ENCODE data around the gene GLIS1.

Gene GLIS1

DNA sequence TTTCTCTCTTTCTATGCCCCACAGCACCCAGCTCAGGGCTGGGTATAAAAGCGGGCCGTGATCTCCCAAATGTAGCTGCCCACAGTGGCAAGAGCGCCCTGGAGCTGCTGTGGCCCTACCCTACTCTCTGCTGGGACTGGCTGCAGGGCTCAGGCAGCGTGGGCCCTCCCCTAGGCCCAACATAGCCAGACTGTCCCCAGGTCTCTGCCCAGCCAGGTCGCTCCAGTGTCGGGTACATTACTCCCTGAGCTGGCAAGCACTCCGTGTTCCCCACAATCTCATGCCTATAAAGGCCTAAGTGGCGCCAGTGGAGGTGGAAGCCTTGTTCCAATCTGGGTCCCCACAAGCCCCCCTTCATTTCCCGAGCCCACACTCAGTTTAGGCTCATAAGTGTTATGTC lies 66.2 kb downstream of the GLIS1 start:
- no peak for DNase-seq

DNA sequence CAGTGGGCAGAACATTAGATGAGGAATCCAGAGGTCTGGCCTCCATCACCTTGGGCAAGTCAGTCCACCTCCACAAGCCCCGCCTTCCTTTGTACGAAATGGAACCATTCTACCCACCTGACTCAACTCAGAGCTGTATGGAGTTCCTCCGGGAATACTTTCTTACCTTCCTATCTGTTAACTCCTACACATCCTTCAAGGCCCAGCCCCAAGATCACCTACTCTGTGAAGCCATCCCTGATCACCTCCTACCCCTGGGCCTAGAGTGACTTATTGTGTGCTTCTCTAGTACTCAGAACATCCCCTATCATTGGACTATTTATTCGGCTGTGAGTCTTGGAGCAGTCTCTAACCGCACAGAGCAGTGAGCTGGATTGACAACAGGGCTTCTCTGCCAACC lies 66.7 kb downstream of the GLIS1 start:
- DNase-seq, result no peak

DNA sequence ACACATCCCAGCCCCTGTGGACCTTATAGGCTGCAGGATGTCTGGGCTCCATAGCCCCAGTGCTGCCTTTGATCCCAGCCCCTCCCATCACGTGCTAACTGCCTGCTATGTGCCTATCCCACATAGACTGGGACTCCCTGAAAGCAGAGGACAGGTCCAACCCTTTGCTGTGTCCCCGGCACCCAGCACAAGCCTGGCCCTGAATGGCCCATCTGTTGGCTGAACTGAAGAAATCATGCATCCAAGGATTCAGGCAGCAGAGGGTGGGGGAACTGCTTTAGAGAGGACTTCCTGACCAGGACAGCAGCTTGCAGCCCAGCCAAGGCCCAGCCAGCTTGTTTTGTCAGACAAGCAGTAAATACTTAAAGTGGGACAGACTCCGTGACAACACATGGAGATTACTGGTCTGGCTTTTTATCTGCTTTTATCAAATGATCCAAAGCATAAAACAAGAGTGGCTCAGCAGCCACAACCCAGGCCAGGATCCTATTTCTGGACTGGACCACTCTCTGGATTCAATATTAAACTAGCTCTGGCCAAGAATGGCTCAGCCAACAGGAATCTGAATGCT lies 69.3 kb downstream of the GLIS1 start:
- DNase-seq, result no peak

GRCh38 chr1:53666566-53666965 lies 72.4 kb downstream of the GLIS1 start:
- DNase-seq, result no peak

GRCh38 chr1:53665996-53666395 lies 73.0 kb downstream of the GLIS1 start:
- no peak for DNase-seq

- no peak for DNase-seq
Measured at GRCh38 chr1:53663529-53664300, 75.2 kb downstream of the GLIS1 start.

DNA sequence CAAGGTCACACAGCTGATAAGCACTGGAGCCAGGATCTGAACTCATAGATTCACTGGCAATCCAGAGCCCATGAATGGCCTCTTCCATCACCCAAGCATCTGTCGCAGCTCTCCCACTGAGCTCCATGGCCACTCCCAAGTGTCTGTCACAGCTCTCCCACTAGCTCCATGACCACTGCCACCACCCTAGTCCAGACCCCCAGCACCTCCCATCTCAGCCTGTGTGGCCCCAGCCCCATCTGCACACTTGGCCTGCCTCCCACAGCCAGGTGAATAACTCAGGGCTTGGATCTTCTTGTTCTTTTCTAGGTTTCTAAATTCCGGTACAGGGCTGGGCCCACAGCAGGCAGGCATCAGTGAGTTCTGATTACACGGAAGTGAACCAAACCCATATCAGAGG lies 76.0 kb downstream of the GLIS1 start:
- no peak for DNase-seq

DNA sequence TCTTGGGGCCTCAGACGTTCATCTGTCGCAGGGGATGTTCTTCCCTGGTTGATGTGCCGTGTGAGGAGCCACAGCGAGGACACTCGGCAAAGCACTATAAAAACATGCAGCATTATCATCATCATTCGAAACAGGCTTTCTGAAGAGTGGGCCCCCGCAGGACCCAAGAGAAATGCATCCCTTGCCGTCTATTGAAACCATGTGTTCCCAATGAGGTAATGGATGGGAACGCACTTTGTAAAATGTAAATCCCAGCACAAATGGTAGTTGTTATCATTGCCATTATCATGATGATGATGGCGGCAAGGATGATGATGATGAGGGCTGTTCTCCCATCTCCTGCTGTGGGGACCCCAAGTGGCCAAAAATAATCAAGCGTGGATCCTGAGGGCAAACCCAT lies 76.8 kb downstream of the GLIS1 start:
- DNase-seq, result no peak

DNA sequence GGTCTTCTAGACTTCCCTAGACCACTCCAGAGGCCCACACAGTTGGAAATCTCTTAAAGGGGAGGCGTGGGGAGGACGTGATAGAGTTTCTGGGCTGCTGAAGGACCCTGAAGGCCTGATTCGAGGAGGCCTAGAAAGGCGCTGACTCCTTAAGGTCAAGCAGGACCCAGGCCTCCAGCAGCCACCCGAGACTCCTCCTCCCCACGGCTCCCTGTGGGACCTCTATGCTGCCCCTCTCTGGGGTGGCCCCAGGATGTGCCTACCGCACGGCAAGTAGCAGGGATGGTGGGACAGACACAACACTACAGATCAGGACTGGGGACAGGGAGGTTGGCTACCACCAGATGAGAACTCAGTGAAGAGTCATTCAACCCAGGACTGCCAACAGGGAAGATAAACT lies 77.5 kb downstream of the GLIS1 start:
- DNase-seq, result no peak

- DNase-seq, result no peak
Measured at GRCh38 chr1:53660666-53661065, 78.3 kb downstream of the GLIS1 start.

- DNase-seq, result no peak
Measured at GRCh38 chr1:53659436-53659835, 79.5 kb downstream of the GLIS1 start.

DNA sequence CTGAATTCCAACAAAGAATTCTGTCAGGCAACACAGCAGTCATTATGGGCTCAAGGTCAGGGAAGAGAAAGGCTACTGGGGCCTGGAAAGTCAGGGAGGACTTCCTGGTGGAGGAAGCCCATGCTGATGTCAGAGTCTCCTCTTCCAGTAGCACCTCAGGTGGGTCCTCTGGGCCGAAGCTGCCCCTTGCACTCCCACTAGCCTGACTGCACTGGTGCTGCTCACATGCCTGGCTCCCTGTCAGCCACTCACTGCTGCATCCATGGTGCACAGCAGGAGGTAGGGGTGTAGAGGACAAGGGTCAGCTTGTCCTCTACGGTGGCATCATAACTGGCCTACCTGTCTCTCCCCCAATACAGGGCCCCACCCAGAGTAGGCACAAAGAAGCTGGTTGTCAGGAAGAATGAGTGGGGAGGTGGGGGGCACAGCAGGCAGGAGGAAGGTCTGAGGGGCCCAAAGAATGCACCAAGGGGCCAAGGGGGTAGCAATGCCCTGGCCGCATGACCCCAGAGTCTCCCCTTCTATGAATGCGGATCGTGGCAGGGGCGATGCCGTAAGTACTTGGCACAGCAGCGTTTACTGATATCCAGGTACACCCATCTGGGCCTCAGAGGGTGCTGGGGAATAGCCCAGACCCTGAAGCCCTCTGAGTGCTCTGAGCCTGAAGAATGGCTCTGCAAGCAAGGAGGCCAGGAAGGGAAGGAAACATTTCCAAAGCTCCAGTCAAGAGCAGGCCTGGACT lies 80.3 kb downstream of the GLIS1 start:
- no peak for DNase-seq

DNA sequence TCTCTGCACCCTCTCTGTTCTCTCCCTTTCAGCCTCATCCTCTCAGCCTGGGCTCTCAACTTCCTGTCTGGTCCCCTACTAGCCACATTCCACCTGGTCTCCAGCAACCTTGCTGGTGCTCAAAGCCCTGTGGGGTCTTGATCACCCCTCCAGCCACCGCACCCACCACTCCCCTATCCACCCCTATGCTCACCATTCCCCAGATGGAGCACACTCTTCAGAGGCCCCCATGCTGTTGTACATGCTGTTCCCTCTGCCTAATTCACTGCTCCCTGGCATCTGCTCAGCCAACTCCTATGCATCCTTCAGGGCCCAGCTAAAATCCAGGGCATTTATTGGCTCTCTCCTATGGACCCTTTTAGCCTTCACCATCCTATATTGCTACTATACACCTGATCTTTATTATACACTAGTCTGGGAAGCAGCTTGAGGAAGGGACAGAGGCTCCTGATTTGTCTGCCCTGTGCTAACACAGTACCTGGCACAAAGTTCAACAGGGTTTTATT lies 81.0 kb downstream of the GLIS1 start:
- no peak for DNase-seq

DNA sequence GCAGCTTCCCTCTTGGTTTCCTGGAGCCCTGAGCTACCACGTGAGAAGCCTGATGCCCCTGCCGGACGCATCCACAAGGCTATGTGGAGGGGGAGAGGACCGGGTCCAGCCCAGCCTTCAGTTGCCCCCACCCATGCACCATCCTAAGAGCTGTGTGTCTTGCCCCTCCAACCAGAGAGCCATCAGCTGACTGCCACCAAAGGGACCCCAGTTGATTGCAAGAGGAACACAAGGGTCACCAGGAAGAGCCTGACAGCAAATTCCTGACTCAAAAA lies 81.5 kb downstream of the GLIS1 start:
- DNase-seq, result no peak

GRCh38 chr1:53656747-53657530 lies 82.0 kb downstream of the GLIS1 start:
- no peak for DNase-seq

DNA sequence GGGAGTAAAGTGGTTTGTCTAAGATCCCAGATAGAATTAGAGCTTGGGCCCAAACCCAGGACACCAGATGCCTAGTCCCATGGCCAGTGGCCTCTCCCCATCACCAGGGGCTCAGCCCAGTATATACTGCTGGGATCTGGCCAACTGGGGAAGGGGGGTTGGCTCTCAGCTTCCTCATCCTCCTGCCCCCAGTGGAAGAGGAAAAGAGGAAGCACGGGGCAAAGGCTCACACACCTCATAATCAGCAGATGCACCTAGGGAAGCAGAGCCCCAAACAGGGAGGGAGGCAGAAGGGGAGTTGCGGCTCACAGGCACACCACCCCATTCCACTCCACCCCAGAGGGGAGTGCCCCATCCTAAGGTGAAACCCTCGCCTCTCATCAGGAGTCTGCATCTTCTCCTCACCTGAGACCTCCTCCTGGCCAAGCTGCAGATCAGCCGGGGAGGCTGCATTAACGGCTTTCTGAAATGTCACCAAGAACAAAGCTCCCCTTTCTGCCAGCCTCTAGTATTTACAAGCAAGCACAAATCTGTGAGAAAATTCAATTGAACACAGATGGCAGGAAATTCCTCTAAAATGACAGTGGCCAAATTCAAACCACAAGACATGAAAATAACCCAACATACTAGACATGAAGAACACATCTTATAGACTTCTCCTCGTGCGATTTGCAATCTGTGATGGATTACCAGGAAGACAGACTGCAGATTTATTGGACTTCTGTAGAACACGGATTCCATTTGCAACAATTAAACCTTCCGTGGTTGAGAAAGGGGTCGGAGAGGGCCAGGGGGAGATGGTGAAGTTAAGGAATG lies 82.8 kb downstream of the GLIS1 start:
- DNase-seq, result no peak

DNA sequence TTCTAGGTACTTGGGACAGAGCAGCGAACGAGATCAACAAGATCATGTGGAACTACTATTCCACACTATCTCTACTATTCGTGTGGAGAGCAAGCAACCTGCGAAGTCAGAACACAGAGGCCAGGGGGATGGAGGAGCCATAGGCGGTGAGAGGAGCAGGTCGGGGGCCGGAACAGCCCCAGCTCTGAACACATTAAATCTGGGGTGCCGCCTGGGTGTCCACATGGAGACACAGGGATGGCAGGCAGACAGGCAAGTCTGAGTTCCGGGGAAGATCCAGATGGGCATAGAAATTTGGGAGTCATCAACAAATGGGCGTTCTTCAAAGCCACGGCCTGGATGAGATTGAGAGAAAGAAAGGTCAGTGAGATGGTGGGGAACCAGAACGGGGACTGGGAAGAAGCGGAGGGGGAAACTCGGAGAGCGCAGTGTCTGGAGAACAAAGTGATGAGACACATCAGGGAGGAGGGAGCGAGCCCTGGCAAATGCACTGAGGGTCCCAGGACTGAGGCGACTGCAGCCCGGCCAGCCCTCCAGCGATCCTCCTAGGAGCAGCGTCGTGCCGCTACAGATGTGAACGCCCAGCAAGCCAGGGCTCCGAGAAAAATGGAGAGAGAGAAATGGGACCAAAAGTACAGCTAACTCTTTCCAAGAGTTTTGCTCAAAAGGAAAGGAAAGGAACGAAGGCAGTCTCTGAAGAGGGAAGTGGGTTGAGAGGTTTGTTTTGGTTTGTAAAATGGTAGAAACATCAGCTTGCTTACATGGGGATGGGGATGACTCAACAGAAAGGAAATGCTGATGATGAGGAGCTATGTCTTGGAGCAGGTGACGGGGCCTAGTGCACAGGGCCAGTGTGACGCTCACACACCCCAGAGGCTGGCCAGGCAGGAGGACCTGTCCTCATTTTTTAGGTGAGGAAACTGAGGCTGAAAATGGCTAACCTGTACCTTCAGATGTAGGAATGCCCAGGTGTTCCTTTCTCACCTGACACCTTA lies 84.5 kb downstream of the GLIS1 start:
- no peak for DNase-seq

DNA sequence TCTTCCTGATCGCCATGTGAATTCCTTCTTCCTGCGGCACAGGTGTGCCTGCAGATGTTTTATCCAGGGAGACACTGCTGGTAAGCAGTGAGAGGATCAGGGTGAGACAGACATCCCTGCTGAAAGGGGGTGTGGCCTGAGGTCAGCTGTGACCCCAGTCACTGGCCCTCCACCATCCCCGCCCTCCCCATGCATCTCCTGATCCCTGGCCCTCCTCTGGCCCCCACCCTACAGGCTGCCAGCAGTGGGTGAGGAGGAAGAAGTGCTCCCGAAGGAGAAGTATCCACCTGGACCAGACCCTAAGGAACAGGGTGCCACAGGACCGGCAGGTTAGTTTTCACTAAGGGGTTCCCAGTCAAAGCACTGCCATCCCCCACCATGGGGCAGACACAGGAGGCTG lies 85.3 kb downstream of the GLIS1 start:
- no peak for DNase-seq

DNA sequence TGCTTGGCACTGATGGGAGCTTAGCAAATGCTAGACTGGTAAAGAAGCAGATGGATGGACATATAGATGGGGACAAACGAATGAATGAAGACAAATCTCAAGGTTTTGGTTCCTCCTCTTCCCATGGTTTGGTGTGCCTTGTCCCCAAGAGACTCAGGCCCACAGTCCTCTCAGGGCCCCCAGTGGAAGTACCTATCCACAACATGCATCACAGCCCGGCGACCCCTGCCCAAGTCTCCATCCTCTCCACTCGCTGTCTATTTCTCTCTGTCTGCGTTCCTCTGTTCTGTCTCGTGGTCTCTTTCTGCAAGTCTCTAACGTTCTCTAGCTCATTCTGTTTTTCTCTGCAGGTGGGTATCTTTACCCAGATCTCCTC lies 85.8 kb downstream of the GLIS1 start:
- DNase-seq, result no peak

GRCh38 chr1:53652441-53653199 lies 86.3 kb downstream of the GLIS1 start:
- no peak for DNase-seq

GRCh38 chr1:53651356-53651755 lies 87.6 kb downstream of the GLIS1 start:
- no peak for DNase-seq
